ENCODE results near the gene DDX10. TPM values are rescaled to one million over a fixed set of nuclear protein-coding genes. Genes with fewer than 3 reads are reported as not detected.

DDX10 gene
- total and polyA plus RNA-seq, 2 of the 8 experiments (the other 6 are each of a cell fraction or from before 2014, with no cell fraction given) = 49.2 to 52.2 TPM

- no peak overlapping the region for H2AFZ ChIP-seq (ENCODE audit: low read length)
- no peak overlapping the region for H4K5ac ChIP-seq (ENCODE audit: insufficient read length, low read depth, low read length)
- no peak for TF ChIP-seq GABPA (IDR thresholded peaks at IDR 0.05; ENCODE audit: borderline replicate concordance, insufficient read depth, low read length)
- no peak for TF ChIP-seq SIX5 (IDR thresholded peaks at IDR 0.05; ENCODE audit: low read depth, low read length)
- no peak for TF ChIP-seq POU5F1 (IDR thresholded peaks at IDR 0.05; ENCODE audit: low read depth, low read length)
- no peak for TF ChIP-seq SP2 (IDR thresholded peaks at IDR 0.05; ENCODE audit: low read length)
- TF ChIP-seq PHF8 (conservative IDR thresholded peaks at IDR 0.05; ENCODE audit: low read depth, low read length) = no peak
- TF ChIP-seq HDAC6 (IDR thresholded peaks at IDR 0.05; ENCODE audit: low read depth, low read length) = no peak
- no peak for TF ChIP-seq MAFK (IDR thresholded peaks at IDR 0.05; ENCODE audit: low read depth, low read length)
- no peak for TF ChIP-seq POLR2A (IDR thresholded peaks at IDR 0.05; ENCODE audit: control extremely low read depth in 1 of 2, low read depth in 2 of 2, low read length in 2 of 2)
- no peak for TF ChIP-seq JUN (IDR thresholded peaks at IDR 0.05; ENCODE audit: low read depth, low read length)
- no peak for TF ChIP-seq RXRA (IDR thresholded peaks at IDR 0.05; ENCODE audit: insufficient read depth, low read depth, low read length)
- no peak for TF ChIP-seq TAF1 (IDR thresholded peaks at IDR 0.05; ENCODE audit: low read depth, low read length)
- no peak for TF ChIP-seq JUND (IDR thresholded peaks at IDR 0.05; ENCODE audit: low read length)
- no peak for TF ChIP-seq EP300 (IDR thresholded peaks at IDR 0.05; ENCODE audit: borderline replicate concordance in 1 of 2, low read depth in 2 of 2, low read length in 2 of 2)
- no peak for TF ChIP-seq CBX8 (IDR thresholded peaks at IDR 0.05; ENCODE audit: borderline replicate concordance, low read depth, low read length)
- no peaks in the 10 kb centered on the region for H3K23me2 ChIP-seq (ENCODE audit: low read depth, low read length)
- H3K4me3 ChIP-seq (ENCODE audit: extremely low read depth in 1 of 4, insufficient read depth in 2 of 4, low read depth in 3 of 4, low read length in 4 of 4) = no peak overlapping the region
- H2BK120ac ChIP-seq (replicated peaks; ENCODE audit: low read depth, low read length) = no peak overlapping the region
- no peak overlapping the region for H3K27ac ChIP-seq (ENCODE audit: low read depth, low read length)
- no peak overlapping the region for H3K56ac ChIP-seq (replicated peaks; ENCODE audit: insufficient read length, low read depth, low read length)
- H3K4ac ChIP-seq (replicated peaks; ENCODE audit: insufficient read length, low read depth, low read length) = no peak overlapping the region
- H3K14ac ChIP-seq (ENCODE audit: insufficient read length) = no peak overlapping the region
- no peak overlapping the region for H2AK5ac ChIP-seq (ENCODE audit: low read depth, low read length)
- no peak overlapping the region for H3K23ac ChIP-seq (ENCODE audit: insufficient read length)
- peaks cover 0 to 1% of the 10 kb centered on the region in 2 experiments for H4K20me1 ChIP-seq (replicated peaks in 1 of 2; ENCODE audit: control insufficient read depth in 1 of 2, insufficient read depth in 2 of 2, low read length in 2 of 2)
- no peaks in the 10 kb centered on the region; a peak in 1 of 8 replicates for H3K36me3 ChIP-seq (ENCODE audit: control insufficient read depth in 2 of 4, insufficient read depth in 4 of 4, low read length in 3 of 4)
- 88% methylated on average over 7 of the region's 7 CpGs; no CpG with 5 or more reads in 1 of the 2 experiments for WGBS, 2 experiments (ENCODE audit: extremely low coverage in 1 of 2, insufficient coverage in 1 of 2, insufficient read length in 1 of 2, insufficient replicate concordance in 2 of 2, low coverage in 1 of 2, low lambda C conversion rate in 2 of 2, missing lambda C conversion rate in 1 of 2)
- no peak overlapping the region for H2BK5ac ChIP-seq (ENCODE audit: low read depth, low read length)
- CTCF ChIA-PET (ENCODE audit: partially characterized antibody) = interaction anchor here (1.5 kb wide), 2 partner anchors 22 to 48 kb away, joined by 3 to 6 read pairs; no protein-coding TSS in a partner anchor
- no peak overlapping the region for H4K8ac ChIP-seq (ENCODE audit: extremely low read depth, insufficient read depth, low read length)
- H2BK15ac ChIP-seq (ENCODE audit: low read length) = no peak overlapping the region
- POLR2A ChIA-PET (ENCODE audit: partially characterized antibody) = no interaction called here
- H3K4me2 ChIP-seq (ENCODE audit: insufficient read depth in 1 of 2, low read depth in 2 of 2, low read length in 2 of 2) = no peak overlapping the region
- H3K18ac ChIP-seq (ENCODE audit: extremely low read depth, low read length) = no peak overlapping the region
- no peaks in the 10 kb centered on the region for H3K79me1 ChIP-seq (ENCODE audit: low read depth, low read length)
- DNase-seq (ENCODE audit: low read depth in 1 of 2, low spot score in 2 of 2) (no peak), FAIRE-seq (no peak)
- H3K27me3 ChIP-seq (replicated peaks in 1 of 4; ENCODE audit: control insufficient read depth in 3 of 4, extremely low read depth in 1 of 4, insufficient read depth in 3 of 4, low read length in 3 of 4) = peaks cover 0 to 1% (median 0%) of the 10 kb centered on the region in 4 experiments; a peak in 1 of 7 replicates
- H3K4me1 ChIP-seq (replicated peaks in 1 of 4; ENCODE audit: control insufficient read depth in 3 of 4, insufficient read depth in 4 of 4, low read length in 3 of 4) = no peaks in the 10 kb centered on the region; a peak in 1 of 7 replicates
- H3K9ac ChIP-seq (replicated peaks in 1 of 4; ENCODE audit: extremely low read depth in 1 of 4, low read depth in 3 of 4, low read length in 3 of 4) = no peak overlapping the region
- no peaks in the 10 kb centered on the region for H3K79me2 ChIP-seq (ENCODE audit: control insufficient read depth in 1 of 2, insufficient read depth in 2 of 2, low read length in 2 of 2)
- H4K91ac ChIP-seq (replicated peaks; ENCODE audit: insufficient read length, low read length) = no peak overlapping the region
- no peak overlapping the region for H2BK12ac ChIP-seq (ENCODE audit: low read depth, low read length)
- H2BK20ac ChIP-seq (ENCODE audit: low read length) = no peak overlapping the region
- H3K9me3 ChIP-seq (ENCODE audit: insufficient read depth in 2 of 2, low read depth in 1 of 2, low read length in 1 of 2) = no peaks in the 10 kb centered on the region
Observed at GRCh38 chr11:108836541-108836940, 171.7 kb downstream of the DDX10 start.

All from H1 (cell line).